SH-SY5Y (cell line): Measurements from ENCODE around the gene ITPR2.

Experiments used
- GATA2 ChIP-seq: IDR thresholded peaks from 2 replicates; pipeline ENCODE4 v1.6.1; 2011; ENCODE audit warnings: mild to moderate bottlenecking, low read depth, low read length
- GATA3 ChIP-seq: IDR thresholded peaks from 2 replicates; pipeline ENCODE4 v1.6.1; 2011; ENCODE audit warnings: low read depth, mild to moderate bottlenecking, low read length, moderate library complexity

GRCh38 chr12:26692407-26692806 is 140.6 kb downstream of the ITPR2 start:
- no peak for TF ChIP-seq GATA2
- TF ChIP-seq GATA3: no peak
